HEK293 (cell line): Measurements from ENCODE around the gene FCAR.
A peak's percentile ranks its signal among the peaks of the same experiment; 100 is the strongest.

Experiments used
- CTCF ChIA-PET: fragments of 350-600 bp; formaldehyde crosslinking; extraction: SDS; loops from one replicate; lab custom pipeline; 2021; ENCODE audit warnings: antibody characterized with exemption; lab: Yijun Ruan, JAX
- POLR2A ChIA-PET: fragments of 300-600 bp; formaldehyde crosslinking; extraction: SDS; loops from one replicate; lab custom pipeline; 2020; ENCODE audit warnings: antibody characterized with exemption, inconsistent platforms; lab: Yijun Ruan, JAX
- H3K27ac ChIP-seq: fragments of 200-500 bp; sonication (Bioruptor generic); 2 replicates; pipeline ENCODE4 v1.5.1; 2014; ENCODE audit warnings: low read depth, low read length, control low read depth, inconsistent platforms; ENCODE audit errors: extremely low read depth
- H3K36me3 ChIP-seq, 2 experiments: fragments of 200-500 bp in 1 of 2; sonication (Bioruptor generic) in 1 of 2; 1 replicate in 1 of 2; 2 replicates in 1 of 2; pipeline ENCODE4 v1.5.1; 2014 to 2017; ENCODE audit warnings: inconsistent platforms in 2 of 2, low read length in 2 of 2; ENCODE audit not compliant: control insufficient read depth in 2 of 2, insufficient read depth in 1 of 2
- H3K4me1 ChIP-seq: fragments of 200-500 bp; sonication (Bioruptor generic); 2 replicates; pipeline ENCODE4 v1.5.1; 2014; ENCODE audit warnings: mild to moderate bottlenecking, low read length, inconsistent platforms; ENCODE audit not compliant: control insufficient read depth, insufficient read depth
- H3K4me3 ChIP-seq: 2 replicates; pipeline ENCODE4 v1.5.1; 2011; ENCODE audit warnings: low read depth, mild to moderate bottlenecking, control low read depth, low read length, moderate library complexity
- H3K9me3 ChIP-seq: fragments of 200-500 bp; sonication (Bioruptor generic); 2 replicates; pipeline ENCODE4 v1.5.1; 2014; ENCODE audit warnings: low read depth, low read length, inconsistent platforms; ENCODE audit not compliant: control insufficient read depth, insufficient read depth
- GLI4 ChIP-seq: fragments of 450-650 bp; formaldehyde crosslinking; IDR thresholded peaks from 2 replicates; pipeline ENCODE4 v1.5.1; 2016; ENCODE audit warnings: missing biosample characterization, missing genetic modification characterization
- HOXA7 ChIP-seq: sonication (generic); formaldehyde crosslinking; IDR thresholded peaks from 2 replicates; pipeline ENCODE4 v1.8.1; 2022; ENCODE audit warnings: missing genetic modification reagents, borderline replicate concordance
- MZF1 ChIP-seq: fragments of 450-650 bp; formaldehyde crosslinking; IDR thresholded peaks from 2 replicates; pipeline ENCODE4 v1.5.1; 2017; ENCODE audit warnings: missing biosample characterization, missing genetic modification characterization, borderline replicate concordance
- SALL2 ChIP-seq: fragments of 450-650 bp; formaldehyde crosslinking; IDR thresholded peaks from 2 replicates; pipeline ENCODE4 v1.5.0; 2017; ENCODE audit warnings: missing biosample characterization, mild to moderate bottlenecking, missing genetic modification characterization, borderline replicate concordance
- SCRT1 ChIP-seq: fragments of 450-650 bp; formaldehyde crosslinking; IDR thresholded peaks from 2 replicates; pipeline ENCODE4 v1.5.1; 2016; ENCODE audit warnings: missing biosample characterization, missing genetic modification characterization, borderline replicate concordance
- SETDB1 ChIP-seq: IDR thresholded peaks from one replicate; pipeline ENCODE4 v1.6.1; 2017; ENCODE audit warnings: mild to moderate bottlenecking, low read length, moderate library complexity, mixed read lengths; ENCODE audit not compliant: insufficient read length
- SP2 ChIP-seq: fragments of 450-650 bp; formaldehyde crosslinking; IDR thresholded peaks from 2 replicates; pipeline ENCODE4 v1.5.1; 2016; ENCODE audit warnings: missing biosample characterization, missing genetic modification characterization
- TCF7L2 ChIP-seq: IDR thresholded peaks from 2 replicates; pipeline ENCODE4 v1.6.1; 2011; ENCODE audit warnings: low read depth, mild to moderate bottlenecking, inconsistent platforms, low read length, moderate library complexity, borderline replicate concordance
- TRIM28 ChIP-seq: IDR thresholded peaks from 2 replicates; pipeline ENCODE4 v1.6.1; 2011; ENCODE audit warnings: low read length, control low read depth, borderline replicate concordance
- YY1 ChIP-seq: fragments of 450-650 bp; formaldehyde crosslinking; IDR thresholded peaks from 2 replicates; pipeline ENCODE4 v1.5.1; 2018; ENCODE audit warnings: missing biosample characterization, missing genetic modification characterization
- ZBTB8A ChIP-seq: fragments of 450-650 bp; formaldehyde crosslinking; IDR thresholded peaks from 2 replicates; pipeline ENCODE4 v1.5.1; 2016; ENCODE audit warnings: missing biosample characterization, missing genetic modification characterization
- ZNF133 ChIP-seq: fragments of 450-650 bp; formaldehyde crosslinking; IDR thresholded peaks from 2 replicates; pipeline ENCODE4 v1.5.1; 2016; ENCODE audit warnings: missing biosample characterization, missing genetic modification characterization
- ZNF140 ChIP-seq: fragments of 450-650 bp; formaldehyde crosslinking; IDR thresholded peaks from 2 replicates; pipeline ENCODE4 v1.5.1; 2016; ENCODE audit warnings: missing biosample characterization, missing genetic modification characterization
- ZNF155 ChIP-seq: fragments of 450-650 bp; formaldehyde crosslinking; IDR thresholded peaks from 2 replicates; pipeline ENCODE4 v1.5.1; 2016; ENCODE audit warnings: missing biosample characterization, missing genetic modification characterization
- ZNF157 ChIP-seq: fragments of 450-650 bp; formaldehyde crosslinking; IDR thresholded peaks from 2 replicates; pipeline ENCODE4 v1.5.1; 2016; ENCODE audit warnings: missing biosample characterization, missing genetic modification characterization
- ZNF174 ChIP-seq: fragments of 450-650 bp; formaldehyde crosslinking; IDR thresholded peaks from 2 replicates; pipeline ENCODE4 v1.5.0; 2017; ENCODE audit warnings: missing biosample characterization, mild to moderate bottlenecking, missing genetic modification characterization
- ZNF350 ChIP-seq: fragments of 450-650 bp; formaldehyde crosslinking; IDR thresholded peaks from 2 replicates; pipeline ENCODE4 v1.5.0; 2017; ENCODE audit warnings: missing biosample characterization, mild to moderate bottlenecking, missing genetic modification characterization
- ZNF354C ChIP-seq: fragments of 450-650 bp; formaldehyde crosslinking; IDR thresholded peaks from 2 replicates; pipeline ENCODE4 v1.5.1; 2016; ENCODE audit warnings: missing biosample characterization, missing genetic modification characterization, low read depth, borderline replicate concordance
- ZNF404 ChIP-seq: fragments of 450-650 bp; formaldehyde crosslinking; IDR thresholded peaks from 2 replicates; pipeline ENCODE4 v1.5.1; 2017; ENCODE audit warnings: missing biosample characterization, missing genetic modification characterization
- ZNF571 ChIP-seq: fragments of 450-650 bp; formaldehyde crosslinking; IDR thresholded peaks from 2 replicates; pipeline ENCODE4 v1.5.0; 2017; ENCODE audit warnings: missing biosample characterization, missing genetic modification characterization
- ZNF596 ChIP-seq: fragments of 450-650 bp; IDR thresholded peaks from 2 replicates; pipeline ENCODE4 v1.5.0; 2018; ENCODE audit warnings: missing biosample characterization, mild to moderate bottlenecking, missing genetic modification characterization, moderate library complexity
- ZNF600 ChIP-seq: fragments of 450-650 bp; formaldehyde crosslinking; IDR thresholded peaks from 2 replicates; pipeline ENCODE4 v1.5.1; 2016; ENCODE audit warnings: missing biosample characterization, missing genetic modification characterization
- ZNF610 ChIP-seq: fragments of 450-650 bp; formaldehyde crosslinking; IDR thresholded peaks from 2 replicates; pipeline ENCODE4 v1.5.1; 2016; ENCODE audit warnings: missing biosample characterization, missing genetic modification characterization, borderline replicate concordance
- ZNF621 ChIP-seq: fragments of 450-650 bp; formaldehyde crosslinking; IDR thresholded peaks from 2 replicates; pipeline ENCODE4 v1.5.1; 2017; ENCODE audit warnings: missing biosample characterization, missing genetic modification characterization
- ZNF660 ChIP-seq: fragments of 450-650 bp; IDR thresholded peaks from 2 replicates; pipeline ENCODE4 v1.5.1; 2018; ENCODE audit warnings: missing biosample characterization, mild to moderate bottlenecking, missing genetic modification characterization
- TF ChIP-seq, protein P1 (sequence below): fragments of 450-650 bp; formaldehyde crosslinking; IDR thresholded peaks from 2 replicates; pipeline ENCODE4 v1.5.1; 2016; ENCODE audit warnings: missing biosample characterization, missing genetic modification characterization
- TF ChIP-seq, protein P2 (sequence below): fragments of 450-650 bp; formaldehyde crosslinking; IDR thresholded peaks from 2 replicates; pipeline ENCODE4 v1.5.1; 2017; ENCODE audit warnings: missing biosample characterization, missing genetic modification characterization
- TF ChIP-seq, protein P3 (sequence below): fragments of 450-650 bp; IDR thresholded peaks from 2 replicates; pipeline ENCODE4 v1.5.1; 2018; ENCODE audit warnings: missing biosample characterization, missing genetic modification characterization
- TF ChIP-seq, protein P4 (sequence below): fragments of 450-650 bp; formaldehyde crosslinking; IDR thresholded peaks from 2 replicates; pipeline ENCODE4 v1.5.0; 2017; ENCODE audit warnings: missing biosample characterization, missing genetic modification characterization, borderline replicate concordance

Gene FCAR

DNA sequence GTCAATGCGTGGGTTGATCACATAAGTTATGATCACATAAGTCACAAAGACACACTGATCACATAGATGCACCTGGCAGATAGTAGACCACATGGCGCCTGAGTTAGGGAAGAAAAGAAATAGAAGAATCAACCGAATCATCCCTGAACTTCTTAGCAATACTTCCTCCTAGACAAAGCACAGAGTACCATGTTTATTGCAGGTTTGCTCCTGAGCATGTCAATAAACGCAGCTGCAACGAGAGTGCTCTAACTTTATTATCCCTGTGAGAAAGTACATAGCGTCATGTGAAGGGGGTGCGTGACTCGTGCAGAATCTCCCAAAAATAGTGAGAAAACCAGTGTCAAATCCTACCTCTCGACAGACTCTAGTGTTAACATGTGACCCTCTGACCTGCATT, 49.2 kb downstream of the FCAR start (continued):
- TF ChIP-seq, protein P1, sequence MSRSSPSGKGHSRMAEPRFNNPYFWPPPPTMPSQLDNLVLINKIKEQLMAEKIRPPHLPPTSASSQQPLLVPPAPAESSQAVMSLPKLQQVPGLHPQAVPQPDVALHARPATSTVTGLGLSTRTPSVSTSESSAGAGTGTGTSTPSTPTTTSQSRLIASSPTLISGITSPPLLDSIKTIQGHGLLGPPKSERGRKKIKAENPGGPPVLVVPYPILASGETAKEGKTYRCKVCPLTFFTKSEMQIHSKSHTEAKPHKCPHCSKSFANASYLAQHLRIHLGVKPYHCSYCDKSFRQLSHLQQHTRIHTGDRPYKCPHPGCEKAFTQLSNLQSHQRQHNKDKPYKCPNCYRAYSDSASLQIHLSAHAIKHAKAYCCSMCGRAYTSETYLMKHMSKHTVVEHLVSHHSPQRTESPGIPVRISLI (tag by site-specific recombination), result no peak
- TF ChIP-seq, all 188 proteins: peak for 0

DNA sequence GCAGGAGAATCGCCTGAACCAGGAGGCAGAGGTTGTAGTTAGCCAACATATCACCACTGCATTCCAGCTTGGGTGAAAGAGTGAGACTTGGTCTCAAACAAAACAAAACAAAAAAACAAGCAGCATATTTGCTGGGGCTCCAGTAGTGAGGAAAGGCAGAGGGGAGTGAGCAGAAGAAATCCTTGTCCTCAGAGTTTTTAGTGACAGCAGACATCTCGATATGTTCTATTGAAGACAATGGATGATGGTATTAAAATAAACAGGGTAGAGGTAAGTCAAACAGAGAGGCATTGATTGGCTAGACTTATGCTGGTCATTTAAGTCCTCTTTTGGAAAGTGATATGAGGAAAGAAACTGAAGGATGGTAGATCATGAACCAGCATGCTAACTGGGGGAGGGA, 54.3 kb downstream of the FCAR start:
- H3K4me3 ChIP-seq, result no peak overlapping the region
- H3K4me1 ChIP-seq, result no peaks in the 10 kb centered on the region
- no peaks in the 10 kb centered on the region for H3K36me3 ChIP-seq
- CTCF ChIA-PET, result interaction anchor here (0.9 to 1.9 kb wide), 2 partner anchors 10 to 47 kb away, joined by 3 to 6 read pairs; no protein-coding TSS in a partner anchor
- TF ChIP-seq GLI4 (tag by site-specific recombination), result no peak
- TF ChIP-seq SCRT1 (tag by site-specific recombination), result no peak
- TF ChIP-seq ZNF157 (tag by site-specific recombination), result no peak
- no peak for TF ChIP-seq HOXA7 (CRISPR knock-in tag)
- TF ChIP-seq SETDB1, result peak; percentile 88
- peak; percentile 40; the same call in 1 of the 2 replicates for TF ChIP-seq ZNF140 (tag by site-specific recombination)
- TF ChIP-seq ZNF610 (tag by site-specific recombination), result peak; percentile 37; the same call in 1 of the 2 replicates
- no peak for TF ChIP-seq ZNF571 (tag by site-specific recombination)
- peak; percentile 95 for TF ChIP-seq TRIM28
- TF ChIP-seq, protein P2, sequence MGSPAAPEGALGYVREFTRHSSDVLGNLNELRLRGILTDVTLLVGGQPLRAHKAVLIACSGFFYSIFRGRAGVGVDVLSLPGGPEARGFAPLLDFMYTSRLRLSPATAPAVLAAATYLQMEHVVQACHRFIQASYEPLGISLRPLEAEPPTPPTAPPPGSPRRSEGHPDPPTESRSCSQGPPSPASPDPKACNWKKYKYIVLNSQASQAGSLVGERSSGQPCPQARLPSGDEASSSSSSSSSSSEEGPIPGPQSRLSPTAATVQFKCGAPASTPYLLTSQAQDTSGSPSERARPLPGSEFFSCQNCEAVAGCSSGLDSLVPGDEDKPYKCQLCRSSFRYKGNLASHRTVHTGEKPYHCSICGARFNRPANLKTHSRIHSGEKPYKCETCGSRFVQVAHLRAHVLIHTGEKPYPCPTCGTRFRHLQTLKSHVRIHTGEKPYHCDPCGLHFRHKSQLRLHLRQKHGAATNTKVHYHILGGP (tag by site-specific recombination), result no peak
- TF ChIP-seq, all 188 proteins: peak for 4
- no peaks in the 10 kb centered on the region for H3K9me3 ChIP-seq
- no peak overlapping the region for H3K27ac ChIP-seq
- POLR2A ChIA-PET, result no interaction called here

DNA sequence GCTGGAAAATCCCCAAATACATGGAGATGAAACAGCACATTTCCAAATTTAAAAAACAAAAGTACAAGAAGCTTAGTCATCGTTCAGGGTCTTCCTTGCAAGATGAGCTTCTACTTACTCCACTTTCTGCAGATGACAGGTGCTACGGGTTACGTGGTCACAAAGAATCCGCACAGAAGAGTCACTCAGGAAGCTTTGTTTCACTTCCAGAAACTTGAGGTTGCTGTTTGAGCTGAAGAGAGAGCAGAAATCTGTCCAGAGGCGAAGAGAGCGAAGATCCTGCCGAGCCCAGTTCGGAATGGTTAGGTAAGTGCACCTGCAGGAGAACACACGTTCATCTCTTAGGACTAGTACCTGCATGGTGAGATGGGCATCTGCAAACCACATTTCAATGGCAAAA, 63.9 kb downstream of the FCAR start:
- POLR2A ChIA-PET, result interaction anchor here (0.6 kb wide), 1 partner anchor 687 kb away, joined by 5 read pairs; the partner anchor contains the start of gene ZNF784
- H3K9me3 ChIP-seq, result no peaks in the 10 kb centered on the region

More for the DNA sequence above, 63.9 kb downstream of the FCAR start:
- TF ChIP-seq ZNF354C (tag by site-specific recombination) (no peak), ZNF155 (no peak), ZBTB8A (tag by site-specific recombination) (no peak), MZF1 (tag by site-specific recombination) (no peak), ZNF621 (tag by site-specific recombination) (no peak), ZNF174 (tag by site-specific recombination) (no peak), TCF7L2 (no peak), SALL2 (tag by site-specific recombination) (no peak), ZNF133 (tag by site-specific recombination) (no peak), HOXA7 (CRISPR knock-in tag) (no peak), SP2 (tag by site-specific recombination) (no peak), ZNF600 (tag by site-specific recombination) (no peak), ZNF404 (tag by site-specific recombination) (no peak), ZNF596 (tag by site-specific recombination) (no peak), ZNF660 (tag by site-specific recombination) (no peak), ZNF350 (tag by site-specific recombination) (no peak), YY1 (no peak)
- TF ChIP-seq, protein P3, sequence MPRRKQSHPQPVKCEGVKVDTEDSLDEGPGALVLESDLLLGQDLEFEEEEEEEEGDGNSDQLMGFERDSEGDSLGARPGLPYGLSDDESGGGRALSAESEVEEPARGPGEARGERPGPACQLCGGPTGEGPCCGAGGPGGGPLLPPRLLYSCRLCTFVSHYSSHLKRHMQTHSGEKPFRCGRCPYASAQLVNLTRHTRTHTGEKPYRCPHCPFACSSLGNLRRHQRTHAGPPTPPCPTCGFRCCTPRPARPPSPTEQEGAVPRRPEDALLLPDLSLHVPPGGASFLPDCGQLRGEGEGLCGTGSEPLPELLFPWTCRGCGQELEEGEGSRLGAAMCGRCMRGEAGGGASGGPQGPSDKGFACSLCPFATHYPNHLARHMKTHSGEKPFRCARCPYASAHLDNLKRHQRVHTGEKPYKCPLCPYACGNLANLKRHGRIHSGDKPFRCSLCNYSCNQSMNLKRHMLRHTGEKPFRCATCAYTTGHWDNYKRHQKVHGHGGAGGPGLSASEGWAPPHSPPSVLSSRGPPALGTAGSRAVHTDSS (tag by site-specific recombination), result no peak
- TF ChIP-seq, protein P4, sequence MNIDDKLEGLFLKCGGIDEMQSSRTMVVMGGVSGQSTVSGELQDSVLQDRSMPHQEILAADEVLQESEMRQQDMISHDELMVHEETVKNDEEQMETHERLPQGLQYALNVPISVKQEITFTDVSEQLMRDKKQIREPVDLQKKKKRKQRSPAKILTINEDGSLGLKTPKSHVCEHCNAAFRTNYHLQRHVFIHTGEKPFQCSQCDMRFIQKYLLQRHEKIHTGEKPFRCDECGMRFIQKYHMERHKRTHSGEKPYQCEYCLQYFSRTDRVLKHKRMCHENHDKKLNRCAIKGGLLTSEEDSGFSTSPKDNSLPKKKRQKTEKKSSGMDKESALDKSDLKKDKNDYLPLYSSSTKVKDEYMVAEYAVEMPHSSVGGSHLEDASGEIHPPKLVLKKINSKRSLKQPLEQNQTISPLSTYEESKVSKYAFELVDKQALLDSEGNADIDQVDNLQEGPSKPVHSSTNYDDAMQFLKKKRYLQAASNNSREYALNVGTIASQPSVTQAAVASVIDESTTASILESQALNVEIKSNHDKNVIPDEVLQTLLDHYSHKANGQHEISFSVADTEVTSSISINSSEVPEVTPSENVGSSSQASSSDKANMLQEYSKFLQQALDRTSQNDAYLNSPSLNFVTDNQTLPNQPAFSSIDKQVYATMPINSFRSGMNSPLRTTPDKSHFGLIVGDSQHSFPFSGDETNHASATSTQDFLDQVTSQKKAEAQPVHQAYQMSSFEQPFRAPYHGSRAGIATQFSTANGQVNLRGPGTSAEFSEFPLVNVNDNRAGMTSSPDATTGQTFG, result no peak
- Histone ChIP-seq H3K4me3 (no peak overlapping the region), H3K4me1 (no peaks in the 10 kb centered on the region), H3K27ac (no peak overlapping the region), H3K36me3 (no peaks in the 10 kb centered on the region)
- CTCF ChIA-PET, result interaction anchor here (0.7 kb wide), 1 partner anchor 264 kb away, joined by 5 read pairs; no protein-coding TSS in a partner anchor
